Keratinocyte (primary cell): ENCODE measurements around the gene FARP1. TPM values are rescaled to one million over a fixed set of nuclear protein-coding genes. Genes with fewer than 3 reads are reported as not detected.

Experiments used
- DNase-seq: peaks from one replicate; pipeline ENCODE4 v3.0.0-alpha.2; 2011; ENCODE audit warnings: low read depth, missing footprints, low spot score
- FAIRE-seq: peaks from 2 replicates; lab custom pipeline; 2011; peaks lifted over from hg19 to GRCh38; lab: Jason Lieb, UNC
- H2AFZ ChIP-seq: 2 replicates; pipeline ENCODE4 v1.6.0; 2012; ENCODE audit warnings: low read length, control low read depth, inconsistent platforms; ENCODE audit not compliant: control insufficient read depth
- H3K27ac ChIP-seq: 2 replicates; pipeline ENCODE4 v1.5.1; 2011; ENCODE audit warnings: low read length; ENCODE audit not compliant: control insufficient read depth, insufficient read depth
- H3K27me3 ChIP-seq: 3 replicates; pipeline ENCODE4 v1.6.0; 2011; ENCODE audit warnings: low read length; ENCODE audit not compliant: control insufficient read depth, insufficient read depth; ENCODE audit errors: extremely low read depth
- H3K36me3 ChIP-seq, 2 experiments: 2 replicates in 1 of 2; 3 replicates in 1 of 2; pipeline ENCODE4 v1.5.1; 2011; ENCODE audit warnings: low read length in 2 of 2, mild to moderate bottlenecking in 1 of 2; ENCODE audit not compliant: control insufficient read depth in 2 of 2, insufficient read depth in 2 of 2; ENCODE audit errors: extremely low read depth in 1 of 2
- H3K4me1 ChIP-seq: 3 replicates; pipeline ENCODE4 v1.5.1; 2011; ENCODE audit warnings: low read length; ENCODE audit not compliant: control insufficient read depth, insufficient read depth; ENCODE audit errors: extremely low read depth
- H3K4me2 ChIP-seq: 3 replicates; pipeline ENCODE4 v1.6.0; 2011; ENCODE audit warnings: low read depth, low read length; ENCODE audit not compliant: control insufficient read depth, insufficient read depth; ENCODE audit errors: extremely low read depth
- H3K4me3 ChIP-seq, 3 experiments: fragments of 200-600 bp in 1 of 3; sonication (generic) in 1 of 3; 2 replicates in 2 of 3; 3 replicates in 1 of 3; pipeline ENCODE4 v1.5.1; 2011 to 2016; ENCODE audit warnings: low read length in 3 of 3, mild to moderate bottlenecking in 3 of 3, control low read depth in 2 of 3, inconsistent platforms in 1 of 3, low read depth in 1 of 3, mixed read lengths in 1 of 3, mixed run types in 1 of 3, moderate library complexity in 1 of 3; ENCODE audit not compliant: control insufficient read depth in 2 of 3, insufficient read depth in 2 of 3; ENCODE audit errors: extremely low read depth in 1 of 3
- H3K79me2 ChIP-seq: 2 replicates; pipeline ENCODE4 v1.6.0; 2012; ENCODE audit warnings: low read length; ENCODE audit not compliant: control insufficient read depth, insufficient read depth
- H3K9ac ChIP-seq: 3 replicates; pipeline ENCODE4 v1.6.0; 2011; ENCODE audit warnings: low read length; ENCODE audit not compliant: control insufficient read depth, insufficient read depth; ENCODE audit errors: extremely low read depth
- H3K9me1 ChIP-seq: 3 replicates; pipeline ENCODE4 v1.6.0; 2011; ENCODE audit warnings: low read length; ENCODE audit not compliant: control insufficient read depth, insufficient read depth; ENCODE audit errors: extremely low read depth
- H3K9me3 ChIP-seq: 2 replicates; pipeline ENCODE4 v1.5.1; 2012; ENCODE audit warnings: low read depth, low read length; ENCODE audit not compliant: control insufficient read depth
- H4K20me1 ChIP-seq: 3 replicates; pipeline ENCODE4 v1.6.0; 2011; ENCODE audit warnings: low read length; ENCODE audit not compliant: control insufficient read depth, insufficient read depth; ENCODE audit errors: extremely low read depth
- CTCF ChIP-seq, 3 experiments: IDR thresholded peaks in 1 of 3; conservative IDR thresholded peaks in 1 of 3; optimal IDR thresholded peaks in 1 of 3; 2 replicates in 2 of 3; 3 replicates in 1 of 3; pipeline versions ENCODE3 to v1.5.1; 2011; ENCODE audit warnings: low read length in 3 of 3, mild to moderate bottlenecking in 3 of 3, moderate library complexity in 2 of 3, control low read depth in 1 of 3, inconsistent platforms in 1 of 3; ENCODE audit not compliant: insufficient read depth in 2 of 3; ENCODE audit errors: extremely low read depth in 1 of 3
- EZH2 ChIP-seq: IDR thresholded peaks from one replicate; pipeline ENCODE4 v1.6.1; 2012; ENCODE audit warnings: inconsistent platforms, mild to moderate bottlenecking, low read length, moderate library complexity
- dilution Hi-C: fragments of 300-500 bp; cut with MboI; formaldehyde crosslinking; loops from one replicate; pipeline ENCODE4 v1.7.0; 2020; ENCODE audit warnings: low sequenced_read_pairs; ENCODE audit not compliant: extremely low pct_ligation_motif_present
- polyA plus RNA-seq, 5 experiments: library from polyadenylated mRNA; depleted of rRNA in 3 of 5; stranded (reverse) in 3 of 5; stranded (forward) in 1 of 5; unstranded in 1 of 5; fragments of >200 nt; gene quantifications; 1 replicate in 1 of 5; 2 replicates in 3 of 5; 3 replicates in 1 of 5; pipeline versions ENCODE4 v1.2.1 to v1.2.3, GENCODE V29; 2011 to 2012; ENCODE audit warnings: missing spikeins in 2 of 5, low read depth in 1 of 5, low replicate concordance in 1 of 5

The FARP1 gene
- polyA plus RNA-seq, 1 donor (not counting 4 experiments of a cell fraction or from before 2014, with no cell fraction given): 10.3 TPM

- FAIRE-seq (no peak), DNase-seq (no peak)
- dilution Hi-C loops: no loop called here
- Histone ChIP-seq H2AFZ (no peak overlapping the region), H3K36me3 (no peaks in the 10 kb centered on the region), H3K4me3 (no peak overlapping the region), H3K9me3 (no peaks in the 10 kb centered on the region), H3K27me3 (no peaks in the 10 kb centered on the region), H3K79me2 (no peaks in the 10 kb centered on the region), H3K9ac (no peak overlapping the region), H3K9me1 (no peaks in the 10 kb centered on the region), H3K4me1 (no peaks in the 10 kb centered on the region), H3K27ac (no peak overlapping the region), H4K20me1 (no peaks in the 10 kb centered on the region), H3K4me2 (no peak overlapping the region)
- TF ChIP-seq EZH2 (no peak), CTCF (optimal IDR thresholded peaks at IDR 0.05 in 1 of 3, IDR thresholded peaks at IDR 0.05 in 1 of 3, conservative IDR thresholded peaks at IDR 0.05 in 1 of 3; ENCODE audit: extremely low read depth in 1 of 3, insufficient read depth in 2 of 3, low read length in 3 of 3) (no peak)
These were observed 174.8 kb downstream of the FARP1 start for GRCh38 chr13:98317573-98318171.

- no peaks in the 10 kb centered on the region for H3K4me1 ChIP-seq
- no peak for DNase-seq
- no peak for TF ChIP-seq CTCF (optimal IDR thresholded peaks at IDR 0.05 in 1 of 3, IDR thresholded peaks at IDR 0.05 in 1 of 3, conservative IDR thresholded peaks at IDR 0.05 in 1 of 3; ENCODE audit: extremely low read depth in 1 of 3, insufficient read depth in 2 of 3, low read length in 3 of 3)
- no peak for TF ChIP-seq EZH2
- no peaks in the 10 kb centered on the region for H3K9me1 ChIP-seq
- FAIRE-seq: no peak
- H3K9me3 ChIP-seq: no peaks in the 10 kb centered on the region
- no peak overlapping the region for H3K4me2 ChIP-seq
- dilution Hi-C loops: no loop called here
- no peaks in the 10 kb centered on the region for H3K27me3 ChIP-seq
- H3K9ac ChIP-seq: no peak overlapping the region
- H3K27ac ChIP-seq: no peak overlapping the region
- H3K79me2 ChIP-seq: no peaks in the 10 kb centered on the region
- H4K20me1 ChIP-seq: no peaks in the 10 kb centered on the region
- H3K36me3 ChIP-seq: no peaks in the 10 kb centered on the region
- no peak overlapping the region for H2AFZ ChIP-seq
- H3K4me3 ChIP-seq: no peak overlapping the region
These were observed 175.5 kb downstream of the FARP1 start for GRCh38 chr13:98318263-98318878.
